ENCODE results near the gene FAM181A. TPM values are rescaled to one million over a fixed set of nuclear protein-coding genes. Genes with fewer than 3 reads are reported as not detected.

FAM181A gene
- total and polyA plus RNA-seq, 9 of the 15 experiments (the other 6 are each of a cell fraction or from before 2014, with no cell fraction given) = not detected

DNA sequence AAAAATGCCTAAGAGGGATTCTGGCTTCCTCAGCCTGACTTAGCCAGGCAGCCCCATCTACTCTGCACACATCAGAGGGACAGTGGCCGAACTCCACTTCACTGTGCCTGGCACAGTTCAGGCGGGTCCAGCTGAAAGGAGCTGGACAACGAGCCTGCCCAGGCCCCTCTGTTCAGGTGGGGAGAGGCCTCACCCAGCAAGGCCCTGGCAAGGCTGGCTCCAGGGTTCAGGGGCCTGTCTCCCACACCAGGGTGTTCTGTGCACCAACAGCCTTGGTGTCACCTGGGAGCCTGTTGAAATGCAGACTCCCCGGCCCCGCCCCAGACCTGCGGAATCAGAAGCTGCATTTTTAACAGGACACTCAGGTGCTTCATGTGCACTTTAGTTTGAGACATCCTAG, 9.8 kb downstream of the FAM181A start:
- Histone ChIP-seq H3K27ac (ENCODE audit: extremely low read depth, low read depth, low read length) (no peak overlapping the region), H3K27me3 (ENCODE audit: control insufficient read depth in 2 of 2, insufficient read depth in 2 of 2, low read length in 2 of 2) (peaks cover 0 to 14% of the 10 kb centered on the region in 2 experiments; a peak in 1 of 5 replicates), H3K4me3 (no peak overlapping the region), H3K9me3 (replicated peaks; ENCODE audit: control insufficient read depth, insufficient read depth, low read depth, low read length) (no peaks in the 10 kb centered on the region), H3K36me3 (ENCODE audit: control insufficient read depth, insufficient read depth, low read length) (no peaks in the 10 kb centered on the region), H4K20me1 (replicated peaks; ENCODE audit: control insufficient read depth, insufficient read depth, low read length) (no peaks in the 10 kb centered on the region), H2AFZ (ENCODE audit: low read depth, low read length) (no peak overlapping the region), H3K9me1 (ENCODE audit: control insufficient read depth, insufficient read depth, low read length) (no peaks in the 10 kb centered on the region), H3K4me2 (ENCODE audit: insufficient read depth, low read length) (no peak overlapping the region), H3K79me2 (ENCODE audit: control insufficient read depth, insufficient read depth, low read length) (no peaks in the 10 kb centered on the region), H3K9ac (ENCODE audit: insufficient read depth in 1 of 2, low read depth in 2 of 2, low read length in 2 of 2) (no peak overlapping the region), H3K4me1 (replicated peaks in 1 of 2; ENCODE audit: control insufficient read depth in 2 of 2, insufficient read depth in 2 of 2, low read length in 2 of 2) (0 out of 5 replicates have a peak, but pooled peaks cover 0 to 2% of the 10 kb centered on the region in 2 experiments)
- CTCF ChIA-PET (ENCODE audit: low intra/inter-chr PET ratio) = no interaction called here
- POLR2A ChIA-PET = interaction anchor here (1.0 kb wide), 1 partner anchor 10 kb away, joined by 4 read pairs; the partner anchor contains the start of gene FAM181A
- no peak for FAIRE-seq
- 7% methylated on average over 3 of the region's 6 CpGs for WGBS (ENCODE audit: insufficient coverage, low coverage, missing lambda C conversion rate)
- ATAC-seq = no peak
- BruUV-seq (replicated peaks) = no TSS peak
- intact Hi-C loops (cut with micrococcal nuclease) (loop anchor here (5.0 kb wide), 1 partner anchor 65 kb away; no protein-coding TSS in a partner anchor), in situ Hi-C loops (cut with MboI) (no loop called here)
- DNase-seq (ENCODE audit: extremely low read depth in 1 of 4, low spot score in 3 of 4) = no peak
- TF ChIP-seq, protein P1, sequence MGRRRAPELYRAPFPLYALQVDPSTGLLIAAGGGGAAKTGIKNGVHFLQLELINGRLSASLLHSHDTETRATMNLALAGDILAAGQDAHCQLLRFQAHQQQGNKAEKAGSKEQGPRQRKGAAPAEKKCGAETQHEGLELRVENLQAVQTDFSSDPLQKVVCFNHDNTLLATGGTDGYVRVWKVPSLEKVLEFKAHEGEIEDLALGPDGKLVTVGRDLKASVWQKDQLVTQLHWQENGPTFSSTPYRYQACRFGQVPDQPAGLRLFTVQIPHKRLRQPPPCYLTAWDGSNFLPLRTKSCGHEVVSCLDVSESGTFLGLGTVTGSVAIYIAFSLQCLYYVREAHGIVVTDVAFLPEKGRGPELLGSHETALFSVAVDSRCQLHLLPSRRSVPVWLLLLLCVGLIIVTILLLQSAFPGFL (CRISPR knock-in tag; IDR thresholded peaks at IDR 0.05) = no peak
- TF ChIP-seq ZNF347 (CRISPR knock-in tag; IDR thresholded peaks at IDR 0.05; ENCODE audit: low read depth) (no peak), SRSF7 (optimal IDR thresholded peaks at IDR 0.05; ENCODE audit: low read depth, low read length) (no peak), ZNF3 (CRISPR knock-in tag; IDR thresholded peaks at IDR 0.05) (no peak), BRD4 (IDR thresholded peaks at IDR 0.05) (no peak), RBM14 (IDR thresholded peaks at IDR 0.05; ENCODE audit: borderline replicate concordance, insufficient read depth, low read depth, low read length) (no peak), ZBTB1 (CRISPR knock-in tag; IDR thresholded peaks at IDR 0.05; ENCODE audit: borderline replicate concordance, low read depth) (no peak)
- TF ChIP-seq, protein P2, sequence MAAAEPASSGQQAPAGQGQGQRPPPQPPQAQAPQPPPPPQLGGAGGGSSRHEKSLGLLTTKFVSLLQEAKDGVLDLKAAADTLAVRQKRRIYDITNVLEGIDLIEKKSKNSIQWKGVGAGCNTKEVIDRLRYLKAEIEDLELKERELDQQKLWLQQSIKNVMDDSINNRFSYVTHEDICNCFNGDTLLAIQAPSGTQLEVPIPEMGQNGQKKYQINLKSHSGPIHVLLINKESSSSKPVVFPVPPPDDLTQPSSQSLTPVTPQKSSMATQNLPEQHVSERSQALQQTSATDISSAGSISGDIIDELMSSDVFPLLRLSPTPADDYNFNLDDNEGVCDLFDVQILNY (CRISPR knock-in tag; IDR thresholded peaks at IDR 0.05) = no peak
- TF ChIP-seq, protein P3, sequence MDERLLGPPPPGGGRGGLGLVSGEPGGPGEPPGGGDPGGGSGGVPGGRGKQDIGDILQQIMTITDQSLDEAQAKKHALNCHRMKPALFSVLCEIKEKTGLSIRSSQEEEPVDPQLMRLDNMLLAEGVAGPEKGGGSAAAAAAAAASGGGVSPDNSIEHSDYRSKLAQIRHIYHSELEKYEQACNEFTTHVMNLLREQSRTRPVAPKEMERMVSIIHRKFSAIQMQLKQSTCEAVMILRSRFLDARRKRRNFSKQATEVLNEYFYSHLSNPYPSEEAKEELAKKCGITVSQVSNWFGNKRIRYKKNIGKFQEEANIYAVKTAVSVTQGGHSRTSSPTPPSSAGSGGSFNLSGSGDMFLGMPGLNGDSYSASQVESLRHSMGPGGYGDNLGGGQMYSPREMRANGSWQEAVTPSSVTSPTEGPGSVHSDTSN (CRISPR knock-in tag; IDR thresholded peaks at IDR 0.05; ENCODE audit: low read depth) = no peak
- TF ChIP-seq, protein P3 (tag; conservative IDR thresholded peaks at IDR 0.05; ENCODE audit: low read depth) = no peak
- TF ChIP-seq, protein P4, sequence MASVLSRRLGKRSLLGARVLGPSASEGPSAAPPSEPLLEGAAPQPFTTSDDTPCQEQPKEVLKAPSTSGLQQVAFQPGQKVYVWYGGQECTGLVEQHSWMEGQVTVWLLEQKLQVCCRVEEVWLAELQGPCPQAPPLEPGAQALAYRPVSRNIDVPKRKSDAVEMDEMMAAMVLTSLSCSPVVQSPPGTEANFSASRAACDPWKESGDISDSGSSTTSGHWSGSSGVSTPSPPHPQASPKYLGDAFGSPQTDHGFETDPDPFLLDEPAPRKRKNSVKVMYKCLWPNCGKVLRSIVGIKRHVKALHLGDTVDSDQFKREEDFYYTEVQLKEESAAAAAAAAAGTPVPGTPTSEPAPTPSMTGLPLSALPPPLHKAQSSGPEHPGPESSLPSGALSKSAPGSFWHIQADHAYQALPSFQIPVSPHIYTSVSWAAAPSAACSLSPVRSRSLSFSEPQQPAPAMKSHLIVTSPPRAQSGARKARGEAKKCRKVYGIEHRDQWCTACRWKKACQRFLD (CRISPR knock-in tag; IDR thresholded peaks at IDR 0.05) = no peak
- TF ChIP-seq, protein P5, sequence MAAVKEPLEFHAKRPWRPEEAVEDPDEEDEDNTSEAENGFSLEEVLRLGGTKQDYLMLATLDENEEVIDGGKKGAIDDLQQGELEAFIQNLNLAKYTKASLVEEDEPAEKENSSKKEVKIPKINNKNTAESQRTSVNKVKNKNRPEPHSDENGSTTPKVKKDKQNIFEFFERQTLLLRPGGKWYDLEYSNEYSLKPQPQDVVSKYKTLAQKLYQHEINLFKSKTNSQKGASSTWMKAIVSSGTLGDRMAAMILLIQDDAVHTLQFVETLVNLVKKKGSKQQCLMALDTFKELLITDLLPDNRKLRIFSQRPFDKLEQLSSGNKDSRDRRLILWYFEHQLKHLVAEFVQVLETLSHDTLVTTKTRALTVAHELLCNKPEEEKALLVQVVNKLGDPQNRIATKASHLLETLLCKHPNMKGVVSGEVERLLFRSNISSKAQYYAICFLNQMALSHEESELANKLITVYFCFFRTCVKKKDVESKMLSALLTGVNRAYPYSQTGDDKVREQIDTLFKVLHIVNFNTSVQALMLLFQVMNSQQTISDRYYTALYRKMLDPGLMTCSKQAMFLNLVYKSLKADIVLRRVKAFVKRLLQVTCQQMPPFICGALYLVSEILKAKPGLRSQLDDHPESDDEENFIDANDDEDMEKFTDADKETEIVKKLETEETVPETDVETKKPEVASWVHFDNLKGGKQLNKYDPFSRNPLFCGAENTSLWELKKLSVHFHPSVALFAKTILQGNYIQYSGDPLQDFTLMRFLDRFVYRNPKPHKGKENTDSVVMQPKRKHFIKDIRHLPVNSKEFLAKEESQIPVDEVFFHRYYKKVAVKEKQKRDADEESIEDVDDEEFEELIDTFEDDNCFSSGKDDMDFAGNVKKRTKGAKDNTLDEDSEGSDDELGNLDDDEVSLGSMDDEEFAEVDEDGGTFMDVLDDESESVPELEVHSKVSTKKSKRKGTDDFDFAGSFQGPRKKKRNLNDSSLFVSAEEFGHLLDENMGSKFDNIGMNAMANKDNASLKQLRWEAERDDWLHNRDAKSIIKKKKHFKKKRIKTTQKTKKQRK (IDR thresholded peaks at IDR 0.05; ENCODE audit: borderline replicate concordance, low read depth, low read length) = no peak
